ENCODE data around the gene GAL3ST2. TPM values are rescaled to one million over a fixed set of nuclear protein-coding genes. Genes with fewer than 3 reads are reported as not detected.
"Not testable (repeated sequence)": the region's sequence is repeated elsewhere in the genome, so short reads cannot be mapped to it uniquely, and the experiment has no call there.

GAL3ST2 gene
- total RNA-seq, 6 experiments from 2014 or later = 0.17 to 0.26 (median 0.23) TPM; not detected in 2

- DNase-seq = no peak
- Mint-ChIP-seq H3K4me1 (ENCODE audit: low read depth) (peaks cover under 1% of the 10 kb centered on the region), H3K27me3 (ENCODE audit: insufficient read depth) (peaks cover 24% of the 10 kb centered on the region), H3K4me3 (no peak overlapping the region), H3K9me3 (peaks cover 40% of the 10 kb centered on the region), H3K27ac (no peak overlapping the region), H3K36me3 (ENCODE audit: low read depth) (peaks cover 33% of the 10 kb centered on the region)
- no peak for TF ChIP-seq CTCF (IDR thresholded peaks at IDR 0.05)
Observed at GRCh38 chr2:241827394-241827793, 50.8 kb downstream of the GAL3ST2 start.

- peaks cover 17% of the 10 kb centered on the region for H3K4me1 Mint-ChIP-seq (ENCODE audit: low read depth)
- peaks cover 15% of the 10 kb centered on the region for H3K36me3 Mint-ChIP-seq (ENCODE audit: low read depth)
- no peak for TF ChIP-seq CTCF (IDR thresholded peaks at IDR 0.05)
- peaks cover 32% of the 10 kb centered on the region for H3K27me3 Mint-ChIP-seq (ENCODE audit: insufficient read depth)
- peaks cover 7% of the 10 kb centered on the region; the same call in 1 of the 2 replicates for H3K9me3 Mint-ChIP-seq
- peak; percentile 80 for DNase-seq
- peak overlapping the region; percentile 81 for H3K27ac Mint-ChIP-seq
- H3K4me3 Mint-ChIP-seq = peak overlapping the region; percentile 80
Observed at GRCh38 chr2:241833101-241833663, 56.6 kb downstream of the GAL3ST2 start.

GRCh38 chr2:241833756-241834526, 57.3 kb downstream of the GAL3ST2 start:
- H3K9me3 Mint-ChIP-seq, DNase-seq: not testable (repeated sequence)
- peaks cover 15% of the 10 kb centered on the region for H3K36me3 Mint-ChIP-seq (ENCODE audit: low read depth)
- peak overlapping the region; percentile 80 for H3K4me3 Mint-ChIP-seq
- peaks cover 35% of the 10 kb centered on the region for H3K27me3 Mint-ChIP-seq (ENCODE audit: insufficient read depth)
- H3K4me1 Mint-ChIP-seq (ENCODE audit: low read depth) = peaks cover 17% of the 10 kb centered on the region
- peak overlapping the region; percentile 81 for H3K27ac Mint-ChIP-seq

GRCh38 chr2:241834527-241835210, 58.0 kb downstream of the GAL3ST2 start:
- Mint-ChIP-seq H3K4me3 (no peak overlapping the region), H3K9me3 (peaks cover 7% of the 10 kb centered on the region; the same call in 1 of the 2 replicates), H3K36me3 (ENCODE audit: low read depth) (peaks cover 15% of the 10 kb centered on the region), H3K4me1 (ENCODE audit: low read depth) (peaks cover 17% of the 10 kb centered on the region), H3K27ac (no peak overlapping the region), H3K27me3 (ENCODE audit: insufficient read depth) (peaks cover 35% of the 10 kb centered on the region)
- TF ChIP-seq CTCF (IDR thresholded peaks at IDR 0.05) = no peak
- DNase-seq = no peak

- peaks cover 14% of the 10 kb centered on the region for H3K36me3 Mint-ChIP-seq (ENCODE audit: low read depth)
- H3K4me1 Mint-ChIP-seq (ENCODE audit: low read depth) = peaks cover 17% of the 10 kb centered on the region
- no peak for TF ChIP-seq CTCF (IDR thresholded peaks at IDR 0.05)
- no peak for DNase-seq
- no peak overlapping the region for H3K27ac Mint-ChIP-seq
- peaks cover 7% of the 10 kb centered on the region; the same call in 1 of the 2 replicates for H3K9me3 Mint-ChIP-seq
- no peak overlapping the region for H3K4me3 Mint-ChIP-seq
- H3K27me3 Mint-ChIP-seq (ENCODE audit: insufficient read depth) = peaks cover 39% of the 10 kb centered on the region
Observed at GRCh38 chr2:241835611-241836010, 59.0 kb downstream of the GAL3ST2 start.

Measured in HFFc6 (cell line).